Keratinocyte (primary cell): ENCODE measurements around the gene MICALL2. TPM values are rescaled to one million over a fixed set of nuclear protein-coding genes. Genes with fewer than 3 reads are reported as not detected.
A peak's percentile ranks its signal among the peaks of the same experiment; 100 is the strongest.

Source experiments
- DNase-seq: peaks from one replicate; pipeline ENCODE4 v3.0.0-alpha.2; 2011; ENCODE audit warnings: low read depth, missing footprints, low spot score
- FAIRE-seq: peaks from 2 replicates; lab custom pipeline; 2011; peaks lifted over from hg19 to GRCh38; lab: Jason Lieb, UNC
- H2AFZ ChIP-seq: 2 replicates; pipeline ENCODE4 v1.6.0; 2012; ENCODE audit warnings: low read length, control low read depth, inconsistent platforms; ENCODE audit not compliant: control insufficient read depth
- H3K27ac ChIP-seq: 2 replicates; pipeline ENCODE4 v1.5.1; 2011; ENCODE audit warnings: low read length; ENCODE audit not compliant: control insufficient read depth, insufficient read depth
- H3K27me3 ChIP-seq: 3 replicates; pipeline ENCODE4 v1.6.0; 2011; ENCODE audit warnings: low read length; ENCODE audit not compliant: control insufficient read depth, insufficient read depth; ENCODE audit errors: extremely low read depth
- H3K36me3 ChIP-seq, 2 experiments: 2 replicates in 1 of 2; 3 replicates in 1 of 2; pipeline ENCODE4 v1.5.1; 2011; ENCODE audit warnings: low read length in 2 of 2, mild to moderate bottlenecking in 1 of 2; ENCODE audit not compliant: control insufficient read depth in 2 of 2, insufficient read depth in 2 of 2; ENCODE audit errors: extremely low read depth in 1 of 2
- H3K4me1 ChIP-seq: 3 replicates; pipeline ENCODE4 v1.5.1; 2011; ENCODE audit warnings: low read length; ENCODE audit not compliant: control insufficient read depth, insufficient read depth; ENCODE audit errors: extremely low read depth
- H3K4me2 ChIP-seq: 3 replicates; pipeline ENCODE4 v1.6.0; 2011; ENCODE audit warnings: low read depth, low read length; ENCODE audit not compliant: control insufficient read depth, insufficient read depth; ENCODE audit errors: extremely low read depth
- H3K4me3 ChIP-seq, 3 experiments: fragments of 200-600 bp in 1 of 3; sonication (generic) in 1 of 3; 2 replicates in 2 of 3; 3 replicates in 1 of 3; pipeline ENCODE4 v1.5.1; 2011 to 2016; ENCODE audit warnings: low read length in 3 of 3, mild to moderate bottlenecking in 3 of 3, control low read depth in 2 of 3, inconsistent platforms in 1 of 3, low read depth in 1 of 3, mixed read lengths in 1 of 3, mixed run types in 1 of 3, moderate library complexity in 1 of 3; ENCODE audit not compliant: control insufficient read depth in 2 of 3, insufficient read depth in 2 of 3; ENCODE audit errors: extremely low read depth in 1 of 3
- H3K79me2 ChIP-seq: 2 replicates; pipeline ENCODE4 v1.6.0; 2012; ENCODE audit warnings: low read length; ENCODE audit not compliant: control insufficient read depth, insufficient read depth
- H3K9ac ChIP-seq: 3 replicates; pipeline ENCODE4 v1.6.0; 2011; ENCODE audit warnings: low read length; ENCODE audit not compliant: control insufficient read depth, insufficient read depth; ENCODE audit errors: extremely low read depth
- H3K9me1 ChIP-seq: 3 replicates; pipeline ENCODE4 v1.6.0; 2011; ENCODE audit warnings: low read length; ENCODE audit not compliant: control insufficient read depth, insufficient read depth; ENCODE audit errors: extremely low read depth
- H3K9me3 ChIP-seq: 2 replicates; pipeline ENCODE4 v1.5.1; 2012; ENCODE audit warnings: low read depth, low read length; ENCODE audit not compliant: control insufficient read depth
- H4K20me1 ChIP-seq: 3 replicates; pipeline ENCODE4 v1.6.0; 2011; ENCODE audit warnings: low read length; ENCODE audit not compliant: control insufficient read depth, insufficient read depth; ENCODE audit errors: extremely low read depth
- EZH2 ChIP-seq: IDR thresholded peaks from one replicate; pipeline ENCODE4 v1.6.1; 2012; ENCODE audit warnings: inconsistent platforms, mild to moderate bottlenecking, low read length, moderate library complexity
- dilution Hi-C: fragments of 300-500 bp; cut with MboI; formaldehyde crosslinking; loops from one replicate; pipeline ENCODE4 v1.7.0; 2020; ENCODE audit warnings: low sequenced_read_pairs; ENCODE audit not compliant: extremely low pct_ligation_motif_present
- polyA plus RNA-seq, 5 experiments: library from polyadenylated mRNA; depleted of rRNA in 3 of 5; stranded (reverse) in 3 of 5; stranded (forward) in 1 of 5; unstranded in 1 of 5; fragments of >200 nt; gene quantifications; 1 replicate in 1 of 5; 2 replicates in 3 of 5; 3 replicates in 1 of 5; pipeline versions ENCODE4 v1.2.1 to v1.2.3, GENCODE V29; 2011 to 2012; ENCODE audit warnings: missing spikeins in 2 of 5, low read depth in 1 of 5, low replicate concordance in 1 of 5
- TF ChIP-seq, protein P1 (sequence below), 3 experiments: IDR thresholded peaks in 1 of 3; conservative IDR thresholded peaks in 1 of 3; optimal IDR thresholded peaks in 1 of 3; 2 replicates in 2 of 3; 3 replicates in 1 of 3; pipeline versions ENCODE3 to v1.5.1; 2011; ENCODE audit warnings: low read length in 3 of 3, mild to moderate bottlenecking in 3 of 3, moderate library complexity in 2 of 3, control low read depth in 1 of 3, inconsistent platforms in 1 of 3; ENCODE audit not compliant: insufficient read depth in 2 of 3; ENCODE audit errors: extremely low read depth in 1 of 3

The MICALL2 gene
- polyA plus RNA-seq, 1 donor (not counting 4 experiments of a cell fraction or from before 2014, with no cell fraction given) = 10.4 TPM

DNA sequence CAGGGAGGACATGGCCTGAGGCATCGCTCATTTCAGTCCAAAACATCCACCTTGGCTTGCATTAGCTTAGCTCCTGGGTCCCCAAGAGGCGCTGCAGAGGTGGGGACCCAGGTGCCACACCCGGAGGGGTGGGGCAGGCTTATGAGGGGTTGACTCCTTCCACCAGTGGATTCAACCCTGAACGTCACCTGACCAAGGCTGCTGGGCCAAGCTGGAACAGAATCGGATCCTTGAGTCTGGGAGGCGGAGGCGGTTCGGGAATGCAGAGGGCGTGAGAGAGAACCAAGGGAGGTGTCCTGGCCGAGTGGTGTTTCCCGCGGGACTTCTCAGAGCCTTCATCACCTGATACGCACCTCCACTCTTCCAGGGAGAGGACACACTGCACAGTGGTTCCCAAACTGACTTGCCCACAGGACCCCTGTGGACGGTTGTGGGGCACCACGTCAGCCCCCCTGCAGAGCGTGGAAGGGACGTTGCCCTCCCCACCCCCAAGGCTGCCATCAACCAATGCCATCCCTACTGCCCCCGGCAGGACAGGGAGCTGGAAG is 4.5 kb upstream of the MICALL2 start:
- Histone ChIP-seq H3K4me1 (peaks cover 29% of the 10 kb centered on the region), H3K9me3 (no peaks in the 10 kb centered on the region), H3K36me3 (no peaks in the 10 kb centered on the region), H3K9ac (no peak overlapping the region), H3K4me3 (no peak overlapping the region), H3K9me1 (no peaks in the 10 kb centered on the region), H3K4me2 (no peak overlapping the region), H3K79me2 (peaks cover 4% of the 10 kb centered on the region), H2AFZ (no peak overlapping the region), H3K27me3 (no peaks in the 10 kb centered on the region), H4K20me1 (no peaks in the 10 kb centered on the region), H3K27ac (no peak overlapping the region)
- no peak for TF ChIP-seq EZH2
- TF ChIP-seq, protein P1, sequence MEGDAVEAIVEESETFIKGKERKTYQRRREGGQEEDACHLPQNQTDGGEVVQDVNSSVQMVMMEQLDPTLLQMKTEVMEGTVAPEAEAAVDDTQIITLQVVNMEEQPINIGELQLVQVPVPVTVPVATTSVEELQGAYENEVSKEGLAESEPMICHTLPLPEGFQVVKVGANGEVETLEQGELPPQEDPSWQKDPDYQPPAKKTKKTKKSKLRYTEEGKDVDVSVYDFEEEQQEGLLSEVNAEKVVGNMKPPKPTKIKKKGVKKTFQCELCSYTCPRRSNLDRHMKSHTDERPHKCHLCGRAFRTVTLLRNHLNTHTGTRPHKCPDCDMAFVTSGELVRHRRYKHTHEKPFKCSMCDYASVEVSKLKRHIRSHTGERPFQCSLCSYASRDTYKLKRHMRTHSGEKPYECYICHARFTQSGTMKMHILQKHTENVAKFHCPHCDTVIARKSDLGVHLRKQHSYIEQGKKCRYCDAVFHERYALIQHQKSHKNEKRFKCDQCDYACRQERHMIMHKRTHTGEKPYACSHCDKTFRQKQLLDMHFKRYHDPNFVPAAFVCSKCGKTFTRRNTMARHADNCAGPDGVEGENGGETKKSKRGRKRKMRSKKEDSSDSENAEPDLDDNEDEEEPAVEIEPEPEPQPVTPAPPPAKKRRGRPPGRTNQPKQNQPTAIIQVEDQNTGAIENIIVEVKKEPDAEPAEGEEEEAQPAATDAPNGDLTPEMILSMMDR (optimal IDR thresholded peaks at IDR 0.05 in 1 of 3, IDR thresholded peaks at IDR 0.05 in 1 of 3, conservative IDR thresholded peaks at IDR 0.05 in 1 of 3; ENCODE audit: extremely low read depth in 1 of 3, insufficient read depth in 2 of 3, low read length in 3 of 3) = no peak
- no peak for DNase-seq
- no peak for FAIRE-seq
- dilution Hi-C loops = no loop called here

DNA sequence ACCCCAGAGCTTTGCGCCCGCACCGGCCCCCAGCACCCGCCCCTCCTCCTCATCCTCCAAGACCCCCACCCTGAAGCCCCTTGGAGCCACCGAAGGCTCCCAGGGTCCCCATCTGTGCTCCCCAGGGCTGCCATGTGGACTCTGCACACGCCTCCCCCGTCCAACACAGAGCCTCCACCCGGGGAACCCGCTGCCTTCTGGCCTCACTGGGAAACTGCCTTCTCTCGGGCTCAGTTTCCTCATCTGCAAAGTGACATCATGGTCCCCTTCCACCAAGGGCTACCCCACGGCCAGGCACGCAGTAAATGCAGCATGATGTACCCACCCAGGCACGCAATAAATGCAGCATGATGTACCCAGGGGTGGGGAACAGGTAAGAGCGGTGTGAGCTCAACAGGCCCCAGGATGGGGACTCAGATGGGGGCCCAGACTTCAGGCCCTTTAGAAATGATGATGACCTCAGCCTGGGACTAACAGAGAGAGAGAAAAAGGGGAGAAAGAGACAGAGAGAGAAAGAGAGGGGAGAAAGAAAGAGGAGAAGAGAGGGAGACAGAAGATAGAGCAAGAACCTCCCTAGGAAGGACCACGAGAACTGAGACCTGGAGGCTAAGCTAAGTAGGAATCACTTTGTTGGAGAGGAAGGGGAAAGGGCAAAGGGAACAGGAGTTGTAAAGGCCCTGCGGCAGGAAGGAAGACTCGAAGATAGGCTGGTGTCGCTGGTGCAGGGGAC is 2.5 kb upstream of the MICALL2 start:
- no peaks in the 10 kb centered on the region for H3K9me3 ChIP-seq
- H3K36me3 ChIP-seq = no peaks in the 10 kb centered on the region
- H3K27me3 ChIP-seq = no peaks in the 10 kb centered on the region
- H2AFZ ChIP-seq = no peak overlapping the region
- peaks cover 46% of the 10 kb centered on the region for H3K4me1 ChIP-seq
- peak overlapping the region; percentile 21 for H3K27ac ChIP-seq
- DNase-seq = no peak
- FAIRE-seq = no peak
- H3K4me3 ChIP-seq = no peak overlapping the region
- peak overlapping the region; percentile 17 for H3K4me2 ChIP-seq
- H4K20me1 ChIP-seq = peaks cover 3% of the 10 kb centered on the region
- H3K9me1 ChIP-seq = no peaks in the 10 kb centered on the region
- H3K79me2 ChIP-seq = peaks cover 23% of the 10 kb centered on the region
- dilution Hi-C loops = no loop called here
- no peak for TF ChIP-seq EZH2
- TF ChIP-seq, protein P1 (optimal IDR thresholded peaks at IDR 0.05 in 1 of 3, IDR thresholded peaks at IDR 0.05 in 1 of 3, conservative IDR thresholded peaks at IDR 0.05 in 1 of 3; ENCODE audit: extremely low read depth in 1 of 3, insufficient read depth in 2 of 3, low read length in 3 of 3) = no peak
- H3K9ac ChIP-seq = peak overlapping the region; percentile 35
